MG63 (cell line): Measurements from ENCODE around the gene FRA10AC1. TPM values are rescaled to one million over a fixed set of nuclear protein-coding genes. Genes with fewer than 3 reads are reported as not detected.
A peak's percentile ranks its signal among the peaks of the same experiment; 100 is the strongest.

Experiments used
- DNase-seq: peaks from one replicate; pipeline ENCODE4 v3.0.0-alpha.2; 2020
- H3K27me3 ChIP-seq: fragments of 250-450 bp; sonication (Bioruptor Pico); 2 replicates; pipeline ENCODE4 v1.5.1; 2020; ENCODE audit warnings: mild to moderate bottlenecking, moderate library complexity
- H3K36me3 ChIP-seq: fragments of 250-450 bp; sonication (Bioruptor Pico); 2 replicates; pipeline ENCODE4 v1.5.1; 2020; ENCODE audit warnings: mild to moderate bottlenecking, moderate library complexity
- H3K4me3 ChIP-seq: fragments of 250-450 bp; sonication (Bioruptor Pico); 2 replicates; pipeline ENCODE4 v1.5.1; 2020; ENCODE audit warnings: mild to moderate bottlenecking, moderate library complexity
- H3K9me3 ChIP-seq: fragments of 250-450 bp; sonication (Bioruptor Pico); 2 replicates; pipeline ENCODE4 v1.5.1; 2020; ENCODE audit warnings: mild to moderate bottlenecking, moderate library complexity
- total RNA-seq: library from RNA; depleted of rRNA; stranded (reverse); fragments of >200 nt; shearing (Covaris generic); gene quantifications from 2 replicates; pipeline ENCODE4 v1.2.3, GENCODE V29; 2014; ENCODE audit warnings: low replicate concordance; rRNA removed

The FRA10AC1 gene, protein sequence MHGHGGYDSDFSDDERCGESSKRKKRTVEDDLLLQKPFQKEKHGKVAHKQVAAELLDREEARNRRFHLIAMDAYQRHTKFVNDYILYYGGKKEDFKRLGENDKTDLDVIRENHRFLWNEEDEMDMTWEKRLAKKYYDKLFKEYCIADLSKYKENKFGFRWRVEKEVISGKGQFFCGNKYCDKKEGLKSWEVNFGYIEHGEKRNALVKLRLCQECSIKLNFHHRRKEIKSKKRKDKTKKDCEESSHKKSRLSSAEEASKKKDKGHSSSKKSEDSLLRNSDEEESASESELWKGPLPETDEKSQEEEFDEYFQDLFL
- total RNA-seq = 1.9 and 4.2 TPM in 2 replicates

DNA sequence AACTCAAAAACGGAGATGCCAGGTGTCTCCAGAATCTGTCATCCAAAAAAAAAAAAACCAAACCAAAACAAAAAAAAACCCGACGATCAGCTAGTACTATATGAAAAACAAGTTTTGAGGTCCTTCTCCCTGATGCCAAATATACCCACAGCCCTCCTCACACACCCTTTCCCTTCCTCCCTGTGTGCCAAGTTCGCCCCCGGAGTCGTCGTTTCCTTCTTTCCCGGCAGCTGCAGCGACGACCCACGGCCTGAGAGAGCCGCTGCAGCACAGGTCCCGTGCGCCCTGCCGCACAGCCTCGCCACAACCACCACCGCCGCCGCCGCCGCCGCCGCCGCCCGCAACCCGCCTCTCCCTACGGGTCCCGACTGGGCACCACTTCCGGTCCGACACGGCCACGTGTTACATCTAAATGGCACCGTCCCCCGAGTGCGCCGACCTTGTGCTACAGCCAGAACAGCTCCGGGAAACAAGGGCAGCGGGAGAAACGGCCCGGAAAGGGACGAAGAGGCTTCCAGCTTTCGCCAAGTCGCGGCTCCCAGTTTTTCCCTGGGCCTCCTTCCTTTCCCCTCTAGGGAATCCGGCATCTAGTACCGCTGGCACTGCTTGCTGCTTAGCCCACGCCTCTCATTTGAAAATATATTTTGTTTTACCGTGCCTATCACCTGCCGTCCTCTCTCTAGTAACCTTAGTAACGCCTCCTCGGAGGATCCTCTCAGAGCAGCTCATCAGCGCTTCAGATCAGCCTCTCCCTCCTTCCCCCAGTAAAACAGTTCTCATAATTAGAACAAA is at the start of gene FRA10AC1:
FRA10AC1 (minus strand) TSS at position 383 of the 792 bp plus-strand sequence. CDS start 2,486 bp downstream, outside the sequence.
- Histone ChIP-seq H3K9me3 (no peaks in the 10 kb centered on the region), H3K36me3 (peaks cover 13% of the 10 kb centered on the region), H3K27me3 (no peaks in the 10 kb centered on the region), H3K4me3 (peak within 1 kb of the TSS; percentile 73)
- DNase-seq = peak; percentile 92

DNA sequence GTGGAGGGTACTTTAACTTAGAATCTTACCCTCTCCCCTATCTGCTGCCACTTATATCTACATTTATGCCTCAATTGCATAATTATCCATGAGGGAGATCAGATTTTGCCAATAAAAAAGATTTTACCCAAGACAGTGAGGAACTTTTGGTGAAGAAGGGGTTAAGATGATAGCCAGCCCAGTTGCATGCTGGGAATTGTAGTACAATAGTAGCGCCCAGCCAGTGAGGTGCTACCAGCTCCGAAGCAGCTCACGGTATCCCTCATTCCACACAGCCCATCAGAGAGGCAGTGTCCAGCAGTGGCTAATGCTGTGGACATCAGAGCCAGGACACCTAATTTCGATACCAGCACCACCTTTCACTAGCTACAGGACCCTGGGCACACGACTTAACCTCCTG is 49.4 kb upstream of the FRA10AC1 start:
- Histone ChIP-seq H3K9me3 (no peaks in the 10 kb centered on the region; the same call in 1 of the 2 replicates), H3K27me3 (no peaks in the 10 kb centered on the region), H3K4me3 (no peak overlapping the region), H3K36me3 (no peaks in the 10 kb centered on the region)
- no peak for DNase-seq

DNA sequence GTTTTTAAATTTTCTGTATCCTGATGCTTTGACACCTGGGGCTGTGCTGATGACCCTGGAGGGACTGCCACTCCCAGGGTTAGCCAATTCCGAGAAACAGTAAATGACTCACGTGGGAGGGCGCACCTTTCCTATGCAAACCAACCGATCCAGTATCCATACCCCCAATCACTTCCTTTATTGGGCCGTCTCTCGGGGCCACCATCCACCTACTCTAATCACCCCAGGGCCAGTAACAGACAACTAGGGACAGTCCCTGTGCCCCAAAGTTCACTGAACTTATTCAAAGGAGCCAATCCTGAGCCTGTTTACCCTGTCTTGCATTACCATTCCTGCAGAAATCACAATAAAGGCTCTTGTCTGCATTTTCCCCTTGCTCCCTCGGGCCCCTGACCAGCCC is 48.7 kb upstream of the FRA10AC1 start:
- Histone ChIP-seq H3K4me3 (no peak overlapping the region), H3K27me3 (no peaks in the 10 kb centered on the region), H3K9me3 (no peaks in the 10 kb centered on the region; the same call in 1 of the 2 replicates), H3K36me3 (no peaks in the 10 kb centered on the region)
- no peak for DNase-seq

DNA sequence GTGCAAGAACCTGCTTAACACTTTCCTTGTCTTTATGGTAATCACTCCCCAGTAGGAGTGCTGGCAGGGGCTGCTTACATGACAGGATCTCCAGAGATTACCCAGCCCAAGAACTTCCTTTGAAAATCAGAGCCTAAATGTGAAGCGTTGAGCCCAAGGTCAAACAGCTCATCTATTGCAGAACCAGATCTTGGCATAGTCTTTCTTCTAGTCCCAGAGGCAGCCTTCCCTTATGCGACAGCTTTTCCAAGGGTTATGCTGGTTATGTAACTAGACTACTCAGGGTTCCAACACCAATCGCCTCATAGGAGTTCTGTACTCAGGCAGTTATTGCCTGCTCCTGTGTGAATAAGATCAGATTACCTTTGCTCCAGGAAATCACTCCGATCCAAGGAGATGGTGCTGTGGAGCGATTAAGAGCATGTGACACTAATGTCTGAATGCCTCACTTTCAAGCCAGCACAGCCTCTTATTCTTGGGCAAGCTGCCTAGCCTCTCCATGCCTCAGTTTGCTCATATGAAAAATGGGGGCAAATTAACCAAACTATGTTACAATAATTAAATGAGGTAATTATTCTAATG is 46.9 kb upstream of the FRA10AC1 start:
- Histone ChIP-seq H3K27me3 (no peaks in the 10 kb centered on the region), H3K9me3 (no peaks in the 10 kb centered on the region; the same call in 1 of the 2 replicates), H3K4me3 (no peak overlapping the region), H3K36me3 (no peaks in the 10 kb centered on the region)
- DNase-seq = peak; percentile 50

DNA sequence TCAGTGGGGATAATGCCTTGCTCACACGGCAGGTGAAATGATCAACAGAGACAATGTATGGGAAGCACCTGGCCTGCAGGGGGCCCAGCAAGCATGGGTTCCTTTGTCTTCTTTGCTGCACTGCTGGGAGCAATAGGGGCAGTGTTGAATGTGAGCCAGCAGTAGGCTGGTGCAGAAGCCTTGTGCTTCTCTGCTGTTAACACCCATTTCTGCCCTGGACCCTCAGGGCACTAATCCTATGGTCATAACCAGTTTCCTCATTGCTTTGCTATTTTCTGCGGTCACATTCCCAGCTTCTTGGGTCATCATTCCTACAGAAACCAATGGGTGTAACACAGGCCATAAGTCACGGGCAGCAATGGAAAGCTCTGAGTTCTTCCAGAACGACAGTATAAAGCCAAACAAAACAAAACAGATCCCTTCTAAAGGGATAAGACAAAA is 44.5 kb upstream of the FRA10AC1 start:
- peak; percentile 94 for DNase-seq
- H3K27me3 ChIP-seq = no peaks in the 10 kb centered on the region
- H3K36me3 ChIP-seq = no peaks in the 10 kb centered on the region
- H3K4me3 ChIP-seq = no peak overlapping the region
- no peaks in the 10 kb centered on the region for H3K9me3 ChIP-seq

DNA sequence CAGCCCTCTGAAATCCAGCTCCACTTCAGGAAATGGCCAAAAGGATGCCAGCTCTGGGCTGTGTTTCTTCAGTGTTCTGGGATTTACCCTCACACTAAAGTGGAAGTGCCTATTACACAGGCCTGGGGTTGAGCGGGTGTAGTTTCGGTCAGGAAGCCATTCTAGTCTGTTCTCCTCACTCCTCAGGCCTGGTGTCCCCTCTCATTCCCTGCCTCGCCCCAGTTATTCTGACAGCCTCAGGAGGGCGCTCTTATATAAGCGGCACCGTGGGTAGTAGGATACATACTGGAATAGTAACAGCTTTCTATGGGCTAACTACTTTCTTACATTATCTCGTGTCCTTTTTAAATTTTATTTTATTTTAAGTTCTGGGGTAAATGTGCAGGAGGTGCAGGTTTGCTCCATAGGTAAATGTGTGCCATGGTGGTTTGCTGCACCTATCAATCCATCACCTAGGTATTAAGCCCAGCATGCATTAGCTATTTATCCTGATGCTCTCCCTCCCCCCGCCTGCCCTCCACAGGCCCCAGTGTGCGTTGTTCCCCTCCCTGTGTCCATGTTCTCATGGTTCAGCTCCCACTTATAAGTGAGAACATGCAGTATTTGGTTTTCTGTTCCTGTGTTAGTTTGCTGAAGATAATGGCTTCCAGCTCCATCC is 43.1 kb upstream of the FRA10AC1 start:
- peak; percentile 33 for DNase-seq
- Histone ChIP-seq H3K36me3 (no peaks in the 10 kb centered on the region), H3K9me3 (no peaks in the 10 kb centered on the region), H3K27me3 (no peaks in the 10 kb centered on the region), H3K4me3 (no peak overlapping the region)

DNA sequence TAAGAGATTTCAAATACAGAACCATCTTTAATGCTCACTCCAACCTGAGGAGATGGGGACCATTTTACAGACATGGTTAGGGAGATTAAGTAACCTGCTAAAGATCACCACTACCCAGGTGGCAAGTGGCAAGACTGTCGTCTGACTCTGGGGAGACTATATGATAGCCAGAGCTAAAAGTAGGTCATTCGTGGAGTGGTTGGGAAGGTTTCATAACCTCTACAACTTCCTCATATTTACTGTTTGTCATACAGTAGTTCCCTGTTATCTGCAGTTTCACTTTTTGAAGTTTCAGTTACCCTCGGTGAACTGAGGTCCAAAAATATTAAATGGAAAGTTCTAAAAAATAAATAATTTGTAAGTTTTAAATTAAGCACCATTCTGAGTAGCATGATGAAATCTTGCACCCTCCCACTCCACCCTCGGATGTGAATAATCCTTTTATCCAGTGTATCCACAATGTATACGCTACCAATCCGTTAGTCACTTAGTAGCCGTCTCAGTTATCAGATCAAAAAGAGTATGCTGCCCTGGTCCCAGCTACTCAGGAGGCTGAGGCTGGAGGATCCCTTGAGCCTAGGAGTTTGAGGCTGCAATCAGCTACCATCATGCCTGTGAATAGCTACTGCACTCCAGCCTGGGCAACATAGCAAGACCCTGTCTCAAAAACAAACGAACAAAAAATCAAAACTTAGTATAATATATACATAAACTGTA is 40.4 kb upstream of the FRA10AC1 start:
- no peak for DNase-seq
- H3K4me3 ChIP-seq = no peak overlapping the region
- no peaks in the 10 kb centered on the region for H3K9me3 ChIP-seq
- no peaks in the 10 kb centered on the region for H3K27me3 ChIP-seq
- no peaks in the 10 kb centered on the region for H3K36me3 ChIP-seq

DNA sequence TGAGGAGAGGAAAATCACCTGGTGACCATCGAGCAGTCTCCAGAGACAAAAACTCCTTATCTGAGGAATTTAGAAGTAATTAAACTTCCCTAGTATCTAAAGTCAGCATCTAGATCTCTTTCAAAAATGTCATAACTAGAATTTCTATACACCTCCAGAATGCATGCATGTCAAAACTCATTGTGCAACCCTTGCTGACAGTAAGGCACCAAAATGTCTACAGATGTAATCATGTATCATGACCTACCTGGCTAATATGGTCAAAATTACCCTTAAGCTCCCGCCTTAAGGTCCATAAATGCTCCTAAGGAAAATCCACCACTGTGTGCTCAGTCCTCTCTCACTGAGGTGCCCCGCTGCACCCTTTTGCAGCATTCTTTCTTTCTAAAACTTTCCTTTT is 39.0 kb upstream of the FRA10AC1 start:
- no peak for DNase-seq
- H3K36me3 ChIP-seq = no peaks in the 10 kb centered on the region
- no peaks in the 10 kb centered on the region for H3K9me3 ChIP-seq
- H3K27me3 ChIP-seq = no peaks in the 10 kb centered on the region; the same call in 1 of the 2 replicates
- no peak overlapping the region for H3K4me3 ChIP-seq

DNA sequence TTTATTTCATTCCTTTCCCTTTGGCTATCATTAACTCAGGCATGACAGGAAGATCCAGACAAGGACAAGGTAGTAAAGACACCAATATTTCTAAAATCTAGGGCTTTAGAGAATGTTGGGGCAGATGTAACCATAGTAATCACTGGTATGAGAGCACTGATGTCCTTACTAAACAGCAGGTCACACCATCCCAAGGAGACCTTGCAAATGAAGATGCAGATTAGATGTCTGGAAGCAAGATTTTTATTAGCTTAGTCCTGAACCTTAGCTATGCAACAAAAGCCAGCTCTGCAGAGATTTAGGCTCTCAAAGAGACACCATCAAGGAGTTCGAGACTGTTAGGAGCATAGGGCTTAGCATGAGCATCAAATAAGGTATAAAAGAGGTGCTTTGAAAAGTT is 23.6 kb upstream of the FRA10AC1 start:
- Histone ChIP-seq H3K4me3 (no peak overlapping the region), H3K27me3 (peaks cover 19% of the 10 kb centered on the region), H3K36me3 (no peaks in the 10 kb centered on the region), H3K9me3 (no peaks in the 10 kb centered on the region)
- no peak for DNase-seq

DNA sequence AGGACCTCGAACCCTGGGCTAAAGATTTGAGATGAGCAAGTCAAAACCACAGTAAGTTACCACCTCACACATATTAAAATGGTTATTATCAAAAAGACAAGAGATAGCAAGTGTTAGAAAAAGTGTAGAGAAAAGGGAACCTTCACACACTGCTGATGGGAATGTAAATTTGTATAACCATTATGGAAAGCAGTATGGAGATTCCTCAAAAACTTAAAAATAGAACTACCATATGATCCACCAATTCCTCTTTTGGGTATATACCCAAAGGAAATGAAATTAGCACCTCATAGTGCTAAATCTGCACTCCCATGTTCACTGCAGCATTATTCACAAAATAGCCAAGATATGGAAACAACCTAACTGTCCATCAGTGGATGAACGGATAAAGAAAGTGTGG is 20.8 kb upstream of the FRA10AC1 start:
- peaks cover 19% of the 10 kb centered on the region for H3K27me3 ChIP-seq
- no peak overlapping the region for H3K4me3 ChIP-seq

DNA sequence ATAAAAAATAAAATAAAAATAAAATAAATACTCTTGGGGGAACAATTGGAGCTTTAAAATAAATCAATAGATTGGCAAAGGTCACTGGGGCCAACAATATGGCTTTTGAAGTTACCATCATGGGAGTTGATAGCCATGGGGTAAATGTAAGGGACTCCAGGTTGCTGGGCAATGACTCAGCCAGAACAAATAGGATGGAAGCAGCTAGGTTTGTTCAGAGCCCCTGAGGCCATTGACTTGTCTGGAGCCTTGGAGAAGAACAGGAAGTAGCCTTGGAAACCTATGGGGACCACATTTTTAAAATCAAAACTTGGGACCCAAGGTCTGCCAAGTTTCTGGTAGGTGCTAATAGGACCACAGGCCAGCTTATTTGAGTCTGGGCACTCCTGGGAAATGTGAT is 20.2 kb upstream of the FRA10AC1 start:
- DNase-seq = no peak
- Histone ChIP-seq H3K27me3 (peaks cover 18% of the 10 kb centered on the region), H3K36me3 (no peaks in the 10 kb centered on the region), H3K4me3 (no peak overlapping the region), H3K9me3 (no peaks in the 10 kb centered on the region)

More for the DNA sequence above, 20.8 kb upstream of the FRA10AC1 start:
- DNase-seq = no peak
- H3K36me3 ChIP-seq = no peaks in the 10 kb centered on the region
- H3K9me3 ChIP-seq = no peaks in the 10 kb centered on the region

DNA sequence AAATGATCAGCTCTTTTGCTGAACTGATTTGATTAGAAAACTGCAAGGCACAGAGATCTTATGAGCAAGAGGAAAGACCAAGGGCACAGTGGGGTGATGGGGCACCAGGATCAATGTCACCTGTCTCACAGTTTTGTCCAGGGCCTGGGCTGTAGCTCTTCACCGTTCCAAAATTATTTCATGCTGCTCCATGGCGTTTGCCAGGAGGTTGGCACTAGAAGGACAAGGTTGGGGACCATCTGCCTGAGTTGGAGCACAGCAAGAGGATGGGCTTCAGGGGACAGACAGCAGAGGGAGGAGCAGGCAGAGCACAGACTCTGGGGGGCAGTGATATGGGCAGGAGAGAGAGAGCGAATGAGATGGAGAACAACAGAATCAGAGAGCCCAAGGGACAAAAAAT is 17.5 kb upstream of the FRA10AC1 start:
- no peak for DNase-seq
- H3K9me3 ChIP-seq = no peaks in the 10 kb centered on the region
- no peaks in the 10 kb centered on the region for H3K36me3 ChIP-seq

DNA sequence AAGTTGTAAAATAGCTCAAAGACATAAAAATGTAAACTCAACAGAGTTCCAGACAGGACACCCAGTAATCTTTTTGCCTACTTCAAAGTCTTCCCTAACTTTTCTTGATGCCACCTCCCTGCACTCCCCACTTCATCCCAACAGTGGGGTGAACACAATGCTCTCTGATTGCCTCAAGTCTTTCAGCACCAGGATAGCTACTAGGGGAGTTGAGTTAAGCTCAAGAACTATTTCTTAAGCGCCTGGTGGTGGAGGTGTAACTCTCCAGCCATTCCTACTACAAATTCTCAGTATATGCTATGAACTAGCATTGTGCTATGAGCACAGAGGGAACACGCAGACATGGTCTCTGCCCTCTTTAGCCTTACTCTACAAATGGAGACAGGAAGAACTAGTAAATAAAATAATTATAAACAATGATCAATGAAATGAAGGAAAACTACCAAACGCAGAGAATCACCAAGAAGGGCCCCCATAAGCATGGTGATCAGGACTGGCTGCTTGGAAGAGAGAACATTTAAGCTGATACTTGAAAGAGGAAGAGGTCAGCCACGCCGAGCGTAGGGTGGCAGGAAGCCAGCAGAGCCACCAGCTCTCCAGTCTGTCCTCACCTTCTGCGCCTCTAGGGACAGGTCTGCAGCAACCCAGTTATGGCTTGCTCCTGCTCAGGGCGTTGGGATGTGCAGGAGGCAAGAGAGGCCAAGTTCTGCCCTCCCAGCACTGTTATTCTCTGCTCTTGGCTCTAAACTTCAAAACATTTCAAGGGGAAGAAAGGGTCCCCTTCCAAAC is 16.7 kb upstream of the FRA10AC1 start:
- Histone ChIP-seq H3K27me3 (no peaks in the 10 kb centered on the region), H3K4me3 (no peak overlapping the region), H3K9me3 (no peaks in the 10 kb centered on the region), H3K36me3 (no peaks in the 10 kb centered on the region)
- no peak for DNase-seq

More for the DNA sequence above, 17.5 kb upstream of the FRA10AC1 start:
- H3K27me3 ChIP-seq = 0 out of 2 replicates have a peak, but pooled peaks cover 2% of the 10 kb centered on the region
- H3K4me3 ChIP-seq = no peak overlapping the region

DNA sequence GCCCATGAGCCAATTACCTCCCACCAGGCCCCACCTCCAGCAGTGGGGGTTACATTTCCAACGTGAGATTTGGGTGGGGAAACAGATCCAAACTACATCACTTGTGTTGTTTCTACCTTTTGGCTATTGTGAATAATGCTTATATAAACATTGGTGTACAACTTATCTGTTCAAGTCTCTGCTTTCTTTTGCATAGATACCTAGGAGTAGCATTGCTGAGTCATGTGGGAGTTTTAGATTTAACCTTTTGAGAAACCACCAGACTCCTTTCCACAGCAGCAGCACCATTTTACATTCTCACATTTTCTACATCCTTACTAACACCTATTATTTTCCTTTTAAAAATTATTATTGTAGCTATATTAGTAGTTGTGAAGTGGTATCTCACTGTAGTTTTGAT is 14.4 kb upstream of the FRA10AC1 start:
- H3K4me3 ChIP-seq = no peak overlapping the region
- no peaks in the 10 kb centered on the region for H3K27me3 ChIP-seq
- DNase-seq = no peak
- no peaks in the 10 kb centered on the region for H3K36me3 ChIP-seq
- 0 out of 2 replicates have a peak, but pooled peaks cover 2% of the 10 kb centered on the region for H3K9me3 ChIP-seq

DNA sequence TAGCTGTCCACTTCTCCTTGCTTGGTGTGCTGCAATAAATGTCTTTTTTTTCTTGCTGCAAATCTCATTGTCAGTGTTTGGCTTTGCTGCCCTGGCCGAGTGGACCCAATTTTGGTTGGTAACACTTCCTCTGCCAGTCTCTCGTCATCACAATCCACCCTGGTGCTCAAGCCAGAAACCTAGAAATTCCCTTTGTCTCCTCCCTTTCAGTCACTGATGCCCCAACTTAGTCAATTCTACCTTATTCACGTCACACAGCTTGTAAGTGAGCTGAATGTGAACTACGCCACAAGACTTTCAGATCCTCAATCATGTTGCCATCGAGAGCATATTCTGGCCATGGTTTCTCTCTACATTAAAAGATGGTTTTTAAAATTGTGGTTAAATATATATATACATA is 13.0 kb upstream of the FRA10AC1 start:
- Histone ChIP-seq H3K36me3 (no peaks in the 10 kb centered on the region), H3K9me3 (0 out of 2 replicates have a peak, but pooled peaks cover 2% of the 10 kb centered on the region), H3K4me3 (no peak overlapping the region), H3K27me3 (no peaks in the 10 kb centered on the region)
- DNase-seq = no peak
